SK-N-SH (cell line): ENCODE measurements around the gene ING1. TPM values are rescaled to one million over a fixed set of nuclear protein-coding genes. Genes with fewer than 3 reads are reported as not detected.

Experiments used
- CTCF ChIA-PET: fragments of 300-600, 350-600 bp; formaldehyde crosslinking; extraction: SDS; loops from one replicate; lab custom pipeline; 2021; lab: Yijun Ruan, JAX
- POLR2A ChIA-PET: fragments of 350-600 bp; sonication (Branson Sonifier 250); formaldehyde crosslinking; extraction: SDS; loops from one replicate; lab custom pipeline; 2020; ENCODE audit warnings: antibody characterized with exemption, inconsistent platforms; lab: Yijun Ruan, JAX
- DNase-seq: peaks from one replicate; pipeline ENCODE4 v3.0.0; 2012
- H2AFZ ChIP-seq: fragments of 200-600 bp; sonication (generic); 2 replicates; pipeline ENCODE4 v1.8.1; 2016; ENCODE audit warnings: antibody characterized with exemption, mild to moderate bottlenecking, low read depth
- H3F3A ChIP-seq: fragments of 200-600 bp; sonication (generic); replicated peaks from 2 replicates; pipeline ENCODE3; 2016; ENCODE audit warnings: antibody characterized with exemption, mild to moderate bottlenecking; ENCODE audit not compliant: insufficient read depth
- H3K27ac ChIP-seq, 2 experiments: fragments of 200-500 bp in 1 of 2; fragments of 200-600 bp in 1 of 2; sonication (Bioruptor generic) in 1 of 2; sonication (generic), shearing (Covaris generic) in 1 of 2; 2 replicates each; pipeline versions ENCODE4 v1.5.1 to v1.6.1; 2014 to 2016; ENCODE audit warnings: low read depth in 2 of 2, inconsistent platforms in 1 of 2, low read length in 1 of 2, mild to moderate bottlenecking in 1 of 2, mixed read lengths in 1 of 2
- H3K27me3 ChIP-seq: fragments of 200-600 bp; sonication (generic), shearing (Covaris generic); 2 replicates; pipeline ENCODE4 v1.6.1; 2016; ENCODE audit warnings: mixed run types; ENCODE audit not compliant: insufficient read depth
- H3K36me3 ChIP-seq, 2 experiments: fragments of 200-500 bp in 1 of 2; fragments of 200-600 bp in 1 of 2; sonication (Bioruptor generic) in 1 of 2; sonication (generic) in 1 of 2; replicated peaks in 1 of 2; 2 replicates each; pipeline versions ENCODE3 to v1.5.1; 2014 to 2016; ENCODE audit warnings: low read length in 1 of 2, mild to moderate bottlenecking in 1 of 2; ENCODE audit not compliant: insufficient read depth in 2 of 2, control insufficient read depth in 1 of 2
- H3K4me1 ChIP-seq, 2 experiments: fragments of 200-500 bp in 1 of 2; fragments of 200-600 bp in 1 of 2; sonication (Bioruptor generic) in 1 of 2; sonication (generic), shearing (Covaris generic) in 1 of 2; 2 replicates each; pipeline versions ENCODE4 v1.5.1 to v1.6.1; 2014 to 2016; ENCODE audit warnings: low read depth in 1 of 2, low read length in 1 of 2, mixed run types in 1 of 2; ENCODE audit not compliant: insufficient read depth in 2 of 2, control insufficient read depth in 1 of 2
- H3K4me2 ChIP-seq: fragments of 200-600 bp; sonication (generic), shearing (Covaris generic); 2 replicates; pipeline ENCODE4 v1.6.1; 2017; ENCODE audit warnings: mixed run types
- H3K4me3 ChIP-seq, 2 experiments: fragments of 200-500 bp in 1 of 2; fragments of 200-600 bp in 1 of 2; sonication (Bioruptor generic) in 1 of 2; sonication (generic), shearing (Covaris generic) in 1 of 2; 2 replicates each; pipeline versions ENCODE4 v1.5.1 to v1.8.1; 2014 to 2016; ENCODE audit warnings: low read depth in 2 of 2, inconsistent platforms in 1 of 2, low read length in 1 of 2, mild to moderate bottlenecking in 1 of 2, mixed read lengths in 1 of 2, moderate library complexity in 1 of 2
- H3K79me2 ChIP-seq: fragments of 200-600 bp; sonication (generic); 2 replicates; pipeline ENCODE4 v1.8.1; 2017; ENCODE audit warnings: mild to moderate bottlenecking; ENCODE audit not compliant: insufficient read depth
- H3K9ac ChIP-seq: fragments of 200-600 bp; sonication (generic); 2 replicates; pipeline ENCODE4 v1.6.1; 2017; ENCODE audit warnings: mixed run types
- H3K9me2 ChIP-seq: fragments of 200-600 bp; sonication (generic); 2 replicates; pipeline ENCODE4 v1.6.1; 2017; ENCODE audit warnings: mixed run types
- H3K9me3 ChIP-seq: fragments of 200-600 bp; sonication (generic); 2 replicates; pipeline ENCODE4 v1.6.1; 2017; ENCODE audit warnings: mixed run types, mild to moderate bottlenecking, moderate library complexity
- H4K20me1 ChIP-seq: fragments of 200-600 bp; sonication (generic); 2 replicates; pipeline ENCODE4 v1.6.1; 2017; ENCODE audit warnings: mild to moderate bottlenecking, mixed run types; ENCODE audit not compliant: insufficient read depth
- CHD2 ChIP-seq: fragments of 150-350 bp; IDR thresholded peaks from 2 replicates; pipeline ENCODE4 v1.6.1; 2018; ENCODE audit warnings: low read length; ENCODE audit not compliant: partially characterized antibody
- CTCF ChIP-seq: fragments of 200-600 bp; sonication (generic); IDR thresholded peaks from 2 replicates; pipeline ENCODE4 v1.6.1; 2017; ENCODE audit warnings: antibody characterized with exemption, mild to moderate bottlenecking, moderate library complexity
- ELF1 ChIP-seq: IDR thresholded peaks from 2 replicates; pipeline ENCODE4 v1.4.0; 2012
- EZH2phosphoT487 ChIP-seq: fragments of 200-600 bp; sonication (generic); IDR thresholded peaks from 2 replicates; pipeline ENCODE4 v1.6.1; 2017; ENCODE audit warnings: low read depth, mixed run types, mild to moderate bottlenecking, antibody characterized with exemption, moderate library complexity, borderline replicate concordance
- GATA2 ChIP-seq: sonication (generic); formaldehyde crosslinking; IDR thresholded peaks from 2 replicates; pipeline ENCODE4 v1.5.0; 2020; ENCODE audit warnings: mild to moderate bottlenecking, missing genetic modification reagents
- JUND ChIP-seq: IDR thresholded peaks from 2 replicates; pipeline ENCODE4 v1.4.0; 2012
- NRF1 ChIP-seq: IDR thresholded peaks from 2 replicates; pipeline ENCODE4 v1.6.1; 2012; ENCODE audit warnings: low read depth, mild to moderate bottlenecking, low read length
- POLR2AphosphoS5 ChIP-seq: IDR thresholded peaks from 2 replicates; pipeline ENCODE4 v1.6.1; 2012; ENCODE audit warnings: low read depth, low read length
- REST ChIP-seq: IDR thresholded peaks from 2 replicates; pipeline ENCODE4 v1.6.1; 2012; ENCODE audit warnings: mild to moderate bottlenecking, low read depth, low read length, moderate library complexity
- RFX5 ChIP-seq: IDR thresholded peaks from 2 replicates; pipeline ENCODE4 v1.6.1; 2012; ENCODE audit warnings: mild to moderate bottlenecking, improper control_type of control experiment, low read length
- TAF1 ChIP-seq: IDR thresholded peaks from 2 replicates; pipeline ENCODE4 v1.6.1; 2012; ENCODE audit warnings: low read depth, mild to moderate bottlenecking, low read length, moderate library complexity, borderline replicate concordance
- TCF12 ChIP-seq: IDR thresholded peaks from 2 replicates; pipeline ENCODE4 v1.4.0; 2012
- YY1 ChIP-seq: IDR thresholded peaks from 2 replicates; pipeline ENCODE4 v1.4.0; 2012; ENCODE audit warnings: low read depth, mild to moderate bottlenecking
- ZBTB33 ChIP-seq: IDR thresholded peaks from 2 replicates; pipeline ENCODE4 v1.4.0; 2012; ENCODE audit warnings: low read depth, borderline replicate concordance
- WGBS: methylation state at CpG from one replicate; pipeline ENCODE4 v1.1.6; 2017; ENCODE audit warnings: low lambda C conversion rate; 5-methylcytosine and 5-hydroxymethylcytosine counted together
- polyA plus RNA-seq, 3 experiments: library from polyadenylated mRNA; depleted of rRNA; stranded (reverse); fragments of >200 nt; gene quantifications; 2 replicates each; pipeline ENCODE4 v1.2.3, GENCODE V29; 2012

The ING1 gene
- polyA plus RNA-seq, 1 of the 3 experiments (the other 2 are of a cell fraction) = 25.4 TPM

GRCh38 chr13:110734561-110734960 lies 21.1 kb downstream of the ING1 start:
- H3K79me2 ChIP-seq = no peaks in the 10 kb centered on the region
- H4K20me1 ChIP-seq = no peaks in the 10 kb centered on the region
- no peak for DNase-seq
- 80% methylated on average over 5 of the region's 5 CpGs for WGBS
- H3K4me1 ChIP-seq = no peaks in the 10 kb centered on the region
- no peaks in the 10 kb centered on the region for H3K9me2 ChIP-seq
- TF ChIP-seq ZBTB33 (no peak), JUND (no peak), EZH2phosphoT487 (no peak), YY1 (no peak), TAF1 (no peak), NRF1 (no peak), CTCF (no peak), GATA2 (CRISPR knock-in tag) (no peak), CHD2 (no peak), RFX5 (no peak), POLR2AphosphoS5 (no peak), TCF12 (no peak), REST (no peak), ELF1 (no peak)
- TF ChIP-seq, all 33 proteins: peak for 0
- Histone ChIP-seq H3F3A (no peaks in the 10 kb centered on the region), H3K27me3 (no peaks in the 10 kb centered on the region), H3K9ac (no peak overlapping the region), H2AFZ (no peak overlapping the region), H3K36me3 (no peaks in the 10 kb centered on the region), H3K27ac (no peak overlapping the region), H3K4me2 (no peak overlapping the region), H3K9me3 (no peaks in the 10 kb centered on the region), H3K4me3 (no peak overlapping the region)
- POLR2A ChIA-PET = no interaction called here
- CTCF ChIA-PET = no interaction called here
